Activated CD4-positive, alpha-beta T cell treated with anti-CD3 and anti-CD28 coated beads for 36 hours (primary cell): ENCODE data around the gene RAB8B. TPM values are rescaled to one million over a fixed set of nuclear protein-coding genes. Genes with fewer than 3 reads are reported as not detected.

Experiments
- ATAC-seq: fragments of 200-7000 bp; cut with Tn5 transposase; one replicate; pipeline ENCODE4 v1.10.0; 2021; ENCODE audit warnings: mild to moderate bottlenecking, moderate library complexity
- CTCF ChIA-PET: fragments of 350-600 bp; sonication (Branson Sonifier 250); formaldehyde crosslinking; loops from one replicate; lab custom pipeline; 2021; ENCODE audit warnings: antibody characterized with exemption; lab: Charles Lee
- POLR2A ChIA-PET: fragments of 350-600 bp; sonication (Branson Sonifier 250); formaldehyde crosslinking; loops from one replicate; lab custom pipeline; 2021; ENCODE audit warnings: antibody characterized with exemption, inconsistent platforms; lab: Charles Lee
- DNase-seq: peaks from one replicate; pipeline ENCODE4 v3.0.0-alpha.2; 2020
- H3K27ac Mint-ChIP-seq: one replicate; pipeline ENCODE4 v1.8.0; 2021; ENCODE audit warnings: mixed read lengths
- H3K27me3 Mint-ChIP-seq: one replicate; pipeline ENCODE4 v1.8.0; 2021; ENCODE audit warnings: mixed read lengths
- H3K36me3 Mint-ChIP-seq: one replicate; pipeline ENCODE4 v1.8.0; 2021; ENCODE audit warnings: low read depth, mixed read lengths
- H3K4me1 Mint-ChIP-seq: one replicate; pipeline ENCODE4 v1.8.0; 2021; ENCODE audit warnings: mixed read lengths
- H3K4me3 Mint-ChIP-seq: one replicate; pipeline ENCODE4 v1.8.0; 2021; ENCODE audit warnings: mild to moderate bottlenecking, moderate library complexity, mixed read lengths
- H3K9me3 Mint-ChIP-seq: one replicate; pipeline ENCODE4 v1.8.0; 2021; ENCODE audit warnings: low read depth, mixed read lengths
- intact Hi-C, 2 experiments: fragments of 100-400 bp; cut with DNase I in 1 of 2; cut with micrococcal nuclease in 1 of 2; formaldehyde crosslinking; loops; one replicate each; pipeline versions ENCODE4 v1.14.2 to v1.15.1; 2022 to 2024; cut with DNase I, micrococcal nuclease
- total RNA-seq, 2 experiments: library from RNA; stranded (reverse); gene quantifications; one replicate each; pipeline ENCODE4 v1.2.3, GENCODE V29; 2021

Gene RAB8B
- total RNA-seq, 2 experiments from 2014 or later = 147 to 260 TPM

GRCh38 chr15:63157891-63158431 lies 31.4 kb upstream of the RAB8B start:
- ChIA-PET POLR2A (interaction anchor here (0.6 to 2.7 kb wide), 8 partner anchors 19 to 134 kb away, joined by 3 to 9 read pairs (median 4); no protein-coding TSS in a partner anchor), CTCF (interaction anchor here (0.6 to 1.9 kb wide), 6 partner anchors 8 to 244 kb away, joined by 3 to 5 read pairs (median 4); partner anchors contain the start of gene RAB8B)
- H3K4me1 Mint-ChIP-seq = peaks cover 19% of the 10 kb centered on the region
- intact Hi-C loops = loop anchor here (1.0 to 5.0 kb wide), 9 partner anchors 19 to 119 kb away; partner anchors contain the start of genes APH1B (in 2 of the 2), RAB8B (in 2 of the 2) and LACTB (in 1 of the 2)
- H3K27me3 Mint-ChIP-seq = no peaks in the 10 kb centered on the region
- DNase-seq (peak; percentile 51), ATAC-seq (peak; percentile 45)
- H3K36me3 Mint-ChIP-seq = peaks cover 12% of the 10 kb centered on the region
- peak overlapping the region; percentile 91 for H3K27ac Mint-ChIP-seq
- H3K9me3 Mint-ChIP-seq = no peaks in the 10 kb centered on the region
- peak overlapping the region; percentile 100 for H3K4me3 Mint-ChIP-seq

GRCh38 chr15:63160638-63161037 lies 28.8 kb upstream of the RAB8B start:
- Mint-ChIP-seq H3K27ac (no peak overlapping the region), H3K4me1 (peaks cover 10% of the 10 kb centered on the region), H3K36me3 (peaks cover under 1% of the 10 kb centered on the region), H3K4me3 (no peak overlapping the region), H3K9me3 (no peaks in the 10 kb centered on the region), H3K27me3 (no peaks in the 10 kb centered on the region)
- ChIA-PET CTCF (no interaction called here), POLR2A (interaction anchor here (0.7 kb wide), 1 partner anchor 8 kb away, joined by 3 read pairs; no protein-coding TSS in a partner anchor)
- intact Hi-C loops = no loop called here
- ATAC-seq = no peak
- DNase-seq = no peak

GRCh38 chr15:63163217-63163616 lies 26.2 kb upstream of the RAB8B start:
- DNase-seq = no peak
- Mint-ChIP-seq H3K36me3 (no peaks in the 10 kb centered on the region), H3K9me3 (no peaks in the 10 kb centered on the region), H3K4me1 (peaks cover 5% of the 10 kb centered on the region), H3K27ac (no peak overlapping the region), H3K27me3 (no peaks in the 10 kb centered on the region), H3K4me3 (no peak overlapping the region)
- ChIA-PET CTCF (interaction anchor here (0.6 kb wide), 1 partner anchor 353 kb away, joined by 3 read pairs; no protein-coding TSS in a partner anchor), POLR2A (no interaction called here)
- no peak for ATAC-seq
- intact Hi-C loops = no loop called here

- intact Hi-C loops = loop anchor here in 1 of 2 experiments (5.0 kb wide), 1 partner anchor 237 kb away; no protein-coding TSS in a partner anchor
- POLR2A ChIA-PET = no interaction called here
- H3K36me3 Mint-ChIP-seq = no peaks in the 10 kb centered on the region
- no peak for ATAC-seq
- no peaks in the 10 kb centered on the region for H3K9me3 Mint-ChIP-seq
- H3K27ac Mint-ChIP-seq = no peak overlapping the region
- no peak for DNase-seq
- no peak overlapping the region for H3K4me3 Mint-ChIP-seq
- no peaks in the 10 kb centered on the region for H3K27me3 Mint-ChIP-seq
- CTCF ChIA-PET = interaction anchor here (0.7 to 1.2 kb wide), 2 partner anchors 26 to 236 kb away, joined by 3 read pairs; no protein-coding TSS in a partner anchor
- peaks cover 4% of the 10 kb centered on the region for H3K4me1 Mint-ChIP-seq
Observed at GRCh38 chr15:63165166-63165859, 24.1 kb upstream of the RAB8B start.

- ATAC-seq (no peak), DNase-seq (no peak)
- no peak overlapping the region for H3K4me3 Mint-ChIP-seq
- no peaks in the 10 kb centered on the region for H3K9me3 Mint-ChIP-seq
- no peaks in the 10 kb centered on the region for H3K27me3 Mint-ChIP-seq
- peaks cover 4% of the 10 kb centered on the region for H3K4me1 Mint-ChIP-seq
- CTCF ChIA-PET = interaction anchor here (0.6 to 1.2 kb wide), 9 partner anchors 8 to 345 kb away, joined by 3 to 5 read pairs (median 3); partner anchors contain the start of gene RAB8B
- H3K27ac Mint-ChIP-seq = no peak overlapping the region
- intact Hi-C loops = loop anchor here in 1 of 2 experiments (5.0 kb wide), 1 partner anchor 236 kb away; no protein-coding TSS in a partner anchor
- H3K36me3 Mint-ChIP-seq = no peaks in the 10 kb centered on the region
- POLR2A ChIA-PET = no interaction called here
Observed at GRCh38 chr15:63166219-63166618, 23.2 kb upstream of the RAB8B start.

- intact Hi-C loops = loop anchor here in 1 of 2 experiments (5.0 kb wide), 1 partner anchor 233 kb away; no protein-coding TSS in a partner anchor
- no peaks in the 10 kb centered on the region for H3K27me3 Mint-ChIP-seq
- H3K4me3 Mint-ChIP-seq = no peak overlapping the region
- H3K9me3 Mint-ChIP-seq = no peaks in the 10 kb centered on the region
- DNase-seq = no peak
- CTCF ChIA-PET = no interaction called here
- no peaks in the 10 kb centered on the region for H3K36me3 Mint-ChIP-seq
- POLR2A ChIA-PET = no interaction called here
- H3K4me1 Mint-ChIP-seq = peaks cover 4% of the 10 kb centered on the region
- H3K27ac Mint-ChIP-seq = no peak overlapping the region
- ATAC-seq = no peak
Observed at GRCh38 chr15:63169788-63170187, 19.6 kb upstream of the RAB8B start.

- Mint-ChIP-seq H3K9me3 (no peaks in the 10 kb centered on the region), H3K27ac (peak overlapping the region; percentile 16), H3K27me3 (no peaks in the 10 kb centered on the region), H3K4me1 (peaks cover 12% of the 10 kb centered on the region), H3K36me3 (no peaks in the 10 kb centered on the region), H3K4me3 (no peak overlapping the region)
- CTCF ChIA-PET = no interaction called here
- no peak for DNase-seq
- intact Hi-C loops = no loop called here
- no peak for ATAC-seq
- POLR2A ChIA-PET = interaction anchor here (0.6 kb wide), 1 partner anchor 75 kb away, joined by 3 read pairs; no protein-coding TSS in a partner anchor
Observed at GRCh38 chr15:63172376-63172775, 17.0 kb upstream of the RAB8B start.

- Mint-ChIP-seq H3K4me3 (no peak overlapping the region), H3K27me3 (no peaks in the 10 kb centered on the region), H3K9me3 (no peaks in the 10 kb centered on the region), H3K27ac (no peak overlapping the region), H3K4me1 (peaks cover 18% of the 10 kb centered on the region), H3K36me3 (no peaks in the 10 kb centered on the region)
- POLR2A ChIA-PET = interaction anchor here (0.6 kb wide), 1 partner anchor 74 kb away, joined by 3 read pairs; no protein-coding TSS in a partner anchor
- DNase-seq (no peak), ATAC-seq (no peak)
- CTCF ChIA-PET = no interaction called here
- intact Hi-C loops = no loop called here
Observed at GRCh38 chr15:63172851-63173451, 16.5 kb upstream of the RAB8B start.

GRCh38 chr15:63176302-63176701 lies 13.1 kb upstream of the RAB8B start:
- Mint-ChIP-seq H3K27ac (no peak overlapping the region), H3K27me3 (no peaks in the 10 kb centered on the region), H3K9me3 (no peaks in the 10 kb centered on the region), H3K4me1 (peaks cover 21% of the 10 kb centered on the region), H3K36me3 (no peaks in the 10 kb centered on the region), H3K4me3 (no peak overlapping the region)
- ATAC-seq (no peak), DNase-seq (no peak)
- intact Hi-C loops = no loop called here
- ChIA-PET CTCF (interaction anchor here (2.6 kb wide), 1 partner anchor 15 kb away, joined by 14 read pairs; no protein-coding TSS in a partner anchor), POLR2A (no interaction called here)

- Mint-ChIP-seq H3K36me3 (no peaks in the 10 kb centered on the region), H3K9me3 (no peaks in the 10 kb centered on the region), H3K4me3 (no peak overlapping the region), H3K27ac (peak overlapping the region; percentile 37), H3K4me1 (peaks cover 21% of the 10 kb centered on the region), H3K27me3 (no peaks in the 10 kb centered on the region)
- no peak for DNase-seq
- POLR2A ChIA-PET = no interaction called here
- no peak for ATAC-seq
- CTCF ChIA-PET = interaction anchor here (0.7 to 1.4 kb wide), 3 partner anchors 12 to 33 kb away, joined by 3 read pairs; no protein-coding TSS in a partner anchor
- intact Hi-C loops = no loop called here
Observed at GRCh38 chr15:63178034-63178433, 11.4 kb upstream of the RAB8B start.

- no peaks in the 10 kb centered on the region for H3K36me3 Mint-ChIP-seq
- no peaks in the 10 kb centered on the region for H3K27me3 Mint-ChIP-seq
- no peaks in the 10 kb centered on the region for H3K9me3 Mint-ChIP-seq
- H3K4me1 Mint-ChIP-seq = peaks cover 21% of the 10 kb centered on the region
- ChIA-PET CTCF (interaction anchor here (0.8 to 2.2 kb wide), 2 partner anchors 16 to 132 kb away, joined by 3 to 7 read pairs; no protein-coding TSS in a partner anchor), POLR2A (no interaction called here)
- ATAC-seq = no peak
- no peak for DNase-seq
- H3K4me3 Mint-ChIP-seq = no peak overlapping the region
- H3K27ac Mint-ChIP-seq = no peak overlapping the region
- intact Hi-C loops = loop anchor here in 1 of 2 experiments (10.0 kb wide), 1 partner anchor 914 kb away; the partner anchor contains the start of genes CIAO2A and SNX1
Observed at GRCh38 chr15:63180746-63181145, 8.7 kb upstream of the RAB8B start.
